SU-DHL-6 (cell line): ENCODE data around the gene HDAC11.

Source experiments
- CTCF ChIP-seq: fragments of 200-600 bp; sonication (generic); IDR thresholded peaks from one replicate; pipeline ENCODE4 v1.5.1; 2017; ENCODE audit warnings: antibody characterized with exemption, mild to moderate bottlenecking, low read length, moderate library complexity; ENCODE audit not compliant: insufficient read depth, poor library complexity, severe bottlenecking
- EZH2phosphoT487 ChIP-seq: fragments of 200-600 bp; sonication (generic), shearing (Covaris generic); conservative IDR thresholded peaks from 2 replicates; pipeline ENCODE4 v1.6.1; 2018; ENCODE audit warnings: mild to moderate bottlenecking, antibody characterized with exemption, low read length, moderate library complexity, mixed read lengths

- no peak for TF ChIP-seq CTCF
- no peak for TF ChIP-seq EZH2phosphoT487
Measured at GRCh38 chr3:13479582-13480339, at the start of gene HDAC11.
